Neural cell (in vitro differentiated cells): ENCODE results near the gene STX10. TPM values are rescaled to one million over a fixed set of nuclear protein-coding genes. Genes with fewer than 3 reads are reported as not detected.

ENCODE experiments used
- H2AFZ ChIP-seq: fragments of 200-600, 300-800 bp; sonication (generic), shearing (Covaris generic); 2 replicates; pipeline ENCODE4 v1.6.0; 2014; ENCODE audit warnings: low read depth, mild to moderate bottlenecking, antibody characterized with exemption, low read length, moderate library complexity
- H3F3A ChIP-seq: fragments of 200-600 bp; shearing (Covaris generic); 2 replicates; pipeline ENCODE4 v1.6.1; 2016; ENCODE audit warnings: mild to moderate bottlenecking, moderate library complexity, mixed read lengths, antibody characterized with exemption, low read length; ENCODE audit not compliant: insufficient read depth, poor library complexity, severe bottlenecking
- H3K27ac ChIP-seq: fragments of 200-600, 300-800 bp; sonication (generic), shearing (Covaris generic); 2 replicates; pipeline ENCODE4 v1.5.1; 2014; ENCODE audit warnings: mild to moderate bottlenecking, low read length, moderate library complexity
- H3K27me3 ChIP-seq: fragments of 300-800, 200-600 bp; sonication (generic), shearing (Covaris generic); 2 replicates; pipeline ENCODE4 v1.6.0; 2014; ENCODE audit warnings: mild to moderate bottlenecking, low read depth, low read length, moderate library complexity; ENCODE audit not compliant: insufficient read depth
- H3K36me3 ChIP-seq: fragments of 300-800, 200-600 bp; sonication (generic), shearing (Covaris generic); 2 replicates; pipeline ENCODE4 v1.5.1; 2014; ENCODE audit warnings: mild to moderate bottlenecking, antibody characterized with exemption, low read length, moderate library complexity; ENCODE audit not compliant: insufficient read depth
- H3K4me2 ChIP-seq: fragments of 300-800, 200-600 bp; sonication (generic), shearing (Covaris generic); 2 replicates; pipeline ENCODE4 v1.6.0; 2014; ENCODE audit warnings: mild to moderate bottlenecking, low read length
- H3K4me3 ChIP-seq: fragments of 300-800, 200-600 bp; sonication (generic), shearing (Covaris generic); 2 replicates; pipeline ENCODE4 v1.5.1; 2014; ENCODE audit warnings: mild to moderate bottlenecking, low read length, moderate library complexity
- H3K79me2 ChIP-seq: fragments of 200-600 bp; shearing (Covaris generic); replicated peaks from 2 replicates; pipeline ENCODE4 v1.6.0; 2014; ENCODE audit warnings: mild to moderate bottlenecking, low read length, moderate library complexity; ENCODE audit not compliant: insufficient read depth
- H3K9ac ChIP-seq: fragments of 300-800, 200-600 bp; sonication (generic), shearing (Covaris generic); 2 replicates; pipeline ENCODE4 v1.6.1; 2016; ENCODE audit warnings: mild to moderate bottlenecking, low read length, mixed read lengths
- H3K9me2 ChIP-seq: fragments of 200-600 bp; shearing (Covaris generic); 2 replicates; pipeline ENCODE4 v1.6.1; 2016; ENCODE audit warnings: mild to moderate bottlenecking, low read length, mixed read lengths; ENCODE audit not compliant: insufficient read depth
- H3K9me3 ChIP-seq: fragments of 200-600, 300-800 bp; sonication (generic), shearing (Covaris generic); 2 replicates; pipeline ENCODE4 v1.6.1; 2016; ENCODE audit warnings: mild to moderate bottlenecking, mixed run types, low read length, moderate library complexity, mixed read lengths
- H4K20me1 ChIP-seq: fragments of 200-600 bp; shearing (Covaris generic); 2 replicates; pipeline ENCODE4 v1.6.1; 2016; ENCODE audit warnings: mild to moderate bottlenecking, mixed run types; ENCODE audit not compliant: insufficient read depth
- CTCF ChIP-seq: fragments of 450-650 bp; IDR thresholded peaks from 2 replicates; pipeline ENCODE4 v1.5.1; 2014; ENCODE audit warnings: antibody characterized with exemption, mild to moderate bottlenecking, moderate library complexity; ENCODE audit not compliant: poor library complexity, severe bottlenecking
- EP300 ChIP-seq: fragments of 450-650 bp; conservative IDR thresholded peaks from 2 replicates; pipeline ENCODE4 v1.6.1; 2014; ENCODE audit warnings: antibody characterized with exemption, mild to moderate bottlenecking, moderate library complexity; ENCODE audit not compliant: poor library complexity, severe bottlenecking
- EZH2 ChIP-seq: fragments of 200-600, 300-800 bp; shearing (Covaris generic), sonication (generic); IDR thresholded peaks from 2 replicates; pipeline ENCODE4 v1.6.1; 2014; ENCODE audit warnings: antibody characterized with exemption, low read length, borderline replicate concordance, mild to moderate bottlenecking; ENCODE audit not compliant: insufficient read depth, poor library complexity, severe bottlenecking
- MXI1 ChIP-seq: fragments of 450-650 bp; conservative IDR thresholded peaks from 2 replicates; pipeline ENCODE4 v1.6.1; 2014; ENCODE audit warnings: antibody characterized with exemption, mild to moderate bottlenecking; ENCODE audit not compliant: poor library complexity, severe bottlenecking
- POLR2AphosphoS5 ChIP-seq: IDR thresholded peaks from 2 replicates; pipeline ENCODE4 v1.6.1; 2012
- RAD21 ChIP-seq: fragments of 450-650 bp; conservative IDR thresholded peaks from 2 replicates; pipeline ENCODE4 v1.6.1; 2014; ENCODE audit warnings: antibody characterized with exemption, mild to moderate bottlenecking, moderate library complexity
- REST ChIP-seq: IDR thresholded peaks from 2 replicates; pipeline ENCODE4 v1.6.1; 2012; ENCODE audit warnings: borderline replicate concordance
- SMC3 ChIP-seq: fragments of 450-650 bp; conservative IDR thresholded peaks from 2 replicates; pipeline ENCODE4 v1.6.1; 2014; ENCODE audit warnings: antibody characterized with exemption, mild to moderate bottlenecking, moderate library complexity; ENCODE audit not compliant: poor library complexity
- TAF1 ChIP-seq: IDR thresholded peaks from 2 replicates; pipeline ENCODE4 v1.6.1; 2012; ENCODE audit warnings: low read depth
- polyA plus RNA-seq: library from polyadenylated mRNA; depleted of rRNA; stranded (reverse); fragments of >200 nt; gene quantifications from 2 replicates; pipeline ENCODE4 v1.2.3, GENCODE V29; 2014

Gene STX10
- polyA plus RNA-seq, 1 donor from 2014 or later = 157 TPM

- H3K9ac ChIP-seq = no peak overlapping the region
Measured at GRCh38 chr19:13110099-13110610, 40.0 kb downstream of the STX10 start.

More at GRCh38 chr19:13110099-13110610, 40.0 kb downstream of the STX10 start:
- no peaks in the 10 kb centered on the region for H3K36me3 ChIP-seq
- no peak overlapping the region for H3K27ac ChIP-seq
- TF ChIP-seq REST (no peak), RAD21 (no peak), MXI1 (no peak), EZH2 (no peak), EP300 (no peak), SMC3 (no peak), POLR2AphosphoS5 (no peak), TAF1 (no peak), CTCF (no peak)
- H4K20me1 ChIP-seq = no peaks in the 10 kb centered on the region
- no peaks in the 10 kb centered on the region for H3K27me3 ChIP-seq
- no peaks in the 10 kb centered on the region for H3K9me2 ChIP-seq
- no peak overlapping the region for H3K4me3 ChIP-seq
- no peaks in the 10 kb centered on the region for H3K79me2 ChIP-seq
- H3K9me3 ChIP-seq = no peaks in the 10 kb centered on the region
- no peak overlapping the region for H3K4me2 ChIP-seq
- H2AFZ ChIP-seq = no peak overlapping the region
- H3F3A ChIP-seq = no peaks in the 10 kb centered on the region
